GM23338 (cell line): ENCODE measurements around the gene PROZ.

Experiments
- CREB1 ChIP-seq: fragments of 250-450 bp; sonication (Bioruptor Pico); IDR thresholded peaks from 2 replicates; pipeline ENCODE4 v1.5.0; 2020; ENCODE audit warnings: low read depth, mild to moderate bottlenecking, moderate library complexity
- CTCF ChIP-seq, 2 experiments: fragments of 200-600 bp in 1 of 2; sonication (generic) in 1 of 2; conservative IDR thresholded peaks; 2 replicates each; pipeline versions ENCODE4 v1.5.1 to v1.6.1; 2016 to 2017; ENCODE audit warnings: antibody characterized with exemption in 2 of 2, low read depth in 2 of 2, mild to moderate bottlenecking in 2 of 2, moderate library complexity in 1 of 2
- ETS1 ChIP-seq: IDR thresholded peaks from 2 replicates; pipeline ENCODE4 v1.6.1; 2016; ENCODE audit warnings: antibody characterized with exemption
- EZH2 ChIP-seq: fragments of 200-600 bp; sonication (generic); IDR thresholded peaks from one replicate; pipeline ENCODE4 v1.8.0; 2017; ENCODE audit warnings: antibody characterized with exemption, mild to moderate bottlenecking, low read depth; ENCODE audit not compliant: unreplicated experiment
- EZH2phosphoT487 ChIP-seq: fragments of 200-600 bp; sonication (generic); IDR thresholded peaks from one replicate; pipeline ENCODE4 v1.8.1; 2018; ENCODE audit warnings: antibody characterized with exemption; ENCODE audit not compliant: unreplicated experiment
- JUNB ChIP-seq: IDR thresholded peaks from one replicate; pipeline ENCODE4 v1.6.1; 2016; ENCODE audit warnings: antibody characterized with exemption; ENCODE audit not compliant: unreplicated experiment
- POLR2AphosphoS5 ChIP-seq: IDR thresholded peaks from 2 replicates; pipeline ENCODE4 v1.6.1; 2016; ENCODE audit warnings: antibody characterized with exemption, low read depth
- REST ChIP-seq: IDR thresholded peaks from one replicate; pipeline ENCODE4 v1.6.1; 2018; ENCODE audit warnings: antibody characterized with exemption; ENCODE audit not compliant: unreplicated experiment
- STAT1 ChIP-seq: IDR thresholded peaks from one replicate; pipeline ENCODE4 v1.6.1; 2016; ENCODE audit warnings: antibody characterized with exemption; ENCODE audit not compliant: unreplicated experiment
- ZNF114 ChIP-seq: fragments of 250-450 bp; sonication (Bioruptor Pico); IDR thresholded peaks from 2 replicates; pipeline ENCODE4 v1.5.0; 2020; ENCODE audit warnings: mild to moderate bottlenecking, moderate library complexity
- ZNF331 ChIP-seq: fragments of 250-450 bp; sonication (Bioruptor Pico); IDR thresholded peaks from 2 replicates; pipeline ENCODE4 v1.5.0; 2020; ENCODE audit warnings: low read depth, mild to moderate bottlenecking, moderate library complexity

- TF ChIP-seq CTCF (conservative IDR thresholded peaks at IDR 0.05; ENCODE audit: low read depth in 2 of 2), result no peak
- no peak for TF ChIP-seq REST
- no peak for TF ChIP-seq JUNB
- TF ChIP-seq CREB1 (CRISPR knock-in tag), result no peak
- no peak for TF ChIP-seq POLR2AphosphoS5
- no peak for TF ChIP-seq EZH2phosphoT487
- TF ChIP-seq EZH2, result no peak
- TF ChIP-seq ZNF114 (CRISPR knock-in tag), result no peak
- TF ChIP-seq ETS1, result no peak
- no peak for TF ChIP-seq STAT1
- TF ChIP-seq ZNF331, result no peak
These were observed 42.9 kb upstream of the PROZ start for GRCh38 chr13:113115363-113116205.
